LoVo (cell line): ENCODE data around the gene OTOG.

Experiments
- DNase-seq: peaks from one replicate; pipeline ENCODE4 v3.0.0-alpha.2; 2016; ENCODE audit warnings: low spot score

Gene OTOG

DNA sequence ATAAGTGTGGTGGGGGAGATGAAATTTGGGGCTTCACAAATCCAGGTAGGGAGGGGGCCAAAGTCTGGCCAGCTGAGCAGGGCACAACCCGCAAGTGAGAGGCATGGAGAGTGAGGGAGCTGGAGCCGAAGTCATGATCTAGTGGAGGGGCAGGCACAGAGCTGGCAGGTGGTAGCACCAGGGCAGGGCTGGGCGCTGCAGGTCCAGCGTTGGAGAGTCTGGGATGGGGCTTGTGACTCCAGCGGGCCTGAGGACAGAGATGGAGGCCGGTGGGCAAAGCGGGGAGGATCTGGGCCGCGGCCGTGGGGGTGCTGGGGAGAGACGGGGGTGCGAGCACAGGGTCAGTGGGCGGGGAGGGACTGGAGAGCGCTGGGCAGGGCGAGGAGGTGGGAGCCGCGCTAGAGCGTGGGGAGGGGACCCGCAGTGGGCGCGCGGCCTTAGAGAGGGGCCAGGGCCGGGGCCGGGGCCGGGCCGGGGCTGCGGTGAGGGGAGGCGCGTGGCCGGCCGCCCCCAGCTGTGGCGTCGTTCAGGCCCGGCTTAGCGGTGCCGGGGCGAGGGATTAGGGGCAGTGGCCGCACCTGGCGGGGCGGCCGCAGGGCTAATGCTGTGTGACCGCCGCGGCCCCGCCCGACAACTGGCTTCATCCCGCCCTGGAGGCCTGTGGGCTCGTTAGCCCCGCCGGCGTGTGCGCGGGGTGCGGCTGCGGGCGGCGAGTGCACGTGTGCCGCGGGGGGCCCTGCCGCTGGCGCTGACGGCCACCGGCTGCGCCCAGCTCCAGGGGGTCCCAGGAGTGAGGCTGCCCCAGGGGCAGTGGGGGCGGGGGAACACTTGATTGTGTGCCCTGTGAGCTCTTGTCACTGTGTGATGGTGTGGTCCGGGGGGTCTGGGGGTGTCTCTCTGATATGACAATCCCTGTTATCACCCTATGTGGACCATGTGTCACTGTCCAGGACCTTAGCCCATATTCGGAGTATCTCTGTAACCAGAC, 148.7 kb downstream of the OTOG start:
- no peak for DNase-seq

DNA sequence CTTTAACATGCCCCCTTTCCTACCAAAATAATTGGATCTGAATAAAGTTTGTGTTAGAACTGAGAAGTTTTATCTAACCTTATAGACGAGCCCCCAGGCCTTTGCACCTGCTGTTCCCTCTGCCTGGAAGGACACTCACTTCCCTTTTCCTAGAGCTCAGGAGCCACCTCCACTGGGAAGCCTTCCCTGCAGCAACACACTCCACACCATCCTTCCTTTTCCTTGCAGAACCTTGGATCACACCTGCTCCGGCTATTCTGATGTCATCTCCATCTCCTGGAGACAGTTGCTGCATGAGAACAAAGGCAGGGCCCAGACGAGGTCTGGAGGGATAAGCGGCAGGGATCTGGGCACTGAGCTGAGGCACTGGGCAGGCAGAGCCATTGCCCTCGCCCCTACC, 149.7 kb downstream of the OTOG start:
- no peak for DNase-seq
